ENCODE data around the gene ZCCHC7.

DNA sequence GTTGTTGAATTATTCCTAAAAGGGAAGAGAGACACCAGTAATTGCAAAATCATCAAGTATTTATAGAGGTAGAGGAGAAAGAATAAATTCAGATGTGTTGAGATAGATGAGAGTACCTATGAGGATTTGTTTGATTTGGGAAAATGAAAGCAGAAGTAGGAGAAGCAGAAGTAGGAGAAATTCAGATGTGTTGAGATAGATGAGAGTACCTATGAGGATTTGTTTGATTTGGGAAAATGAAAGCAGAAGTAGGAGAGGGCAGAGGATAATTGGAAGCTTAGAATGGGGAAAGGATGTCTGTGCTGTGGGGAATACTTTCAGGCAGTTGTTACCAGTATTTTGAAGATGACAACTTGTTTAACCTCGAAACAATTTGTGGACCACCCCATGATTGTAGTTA is 35.1 kb upstream of the ZCCHC7 start:
- TF ChIP-seq, protein P1, sequence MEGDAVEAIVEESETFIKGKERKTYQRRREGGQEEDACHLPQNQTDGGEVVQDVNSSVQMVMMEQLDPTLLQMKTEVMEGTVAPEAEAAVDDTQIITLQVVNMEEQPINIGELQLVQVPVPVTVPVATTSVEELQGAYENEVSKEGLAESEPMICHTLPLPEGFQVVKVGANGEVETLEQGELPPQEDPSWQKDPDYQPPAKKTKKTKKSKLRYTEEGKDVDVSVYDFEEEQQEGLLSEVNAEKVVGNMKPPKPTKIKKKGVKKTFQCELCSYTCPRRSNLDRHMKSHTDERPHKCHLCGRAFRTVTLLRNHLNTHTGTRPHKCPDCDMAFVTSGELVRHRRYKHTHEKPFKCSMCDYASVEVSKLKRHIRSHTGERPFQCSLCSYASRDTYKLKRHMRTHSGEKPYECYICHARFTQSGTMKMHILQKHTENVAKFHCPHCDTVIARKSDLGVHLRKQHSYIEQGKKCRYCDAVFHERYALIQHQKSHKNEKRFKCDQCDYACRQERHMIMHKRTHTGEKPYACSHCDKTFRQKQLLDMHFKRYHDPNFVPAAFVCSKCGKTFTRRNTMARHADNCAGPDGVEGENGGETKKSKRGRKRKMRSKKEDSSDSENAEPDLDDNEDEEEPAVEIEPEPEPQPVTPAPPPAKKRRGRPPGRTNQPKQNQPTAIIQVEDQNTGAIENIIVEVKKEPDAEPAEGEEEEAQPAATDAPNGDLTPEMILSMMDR (conservative IDR thresholded peaks at IDR 0.05; ENCODE audit: low read length) = no peak
- TF ChIP-seq EZH2phosphoT487 (IDR thresholded peaks at IDR 0.05; ENCODE audit: borderline replicate concordance, low read depth, low read length) = no peak

Measured in OCI-LY7 (cell line).